MM.1S (cell line): ENCODE measurements around the gene JADE2.

Experiments used
- DNase-seq: peaks from one replicate; pipeline ENCODE4 v3.0.0-alpha.2; 2015
- H2AFZ ChIP-seq: fragments of 300-600 bp; sonication (generic); 2 replicates; pipeline ENCODE4 v1.6.0; 2016; ENCODE audit warnings: antibody characterized with exemption, low read length
- H3F3A ChIP-seq: fragments of 300-600 bp; sonication (generic); 2 replicates; pipeline ENCODE4 v1.6.1; 2016; ENCODE audit warnings: mild to moderate bottlenecking, antibody characterized with exemption, low read length, moderate library complexity, mixed read lengths; ENCODE audit not compliant: insufficient read depth
- H3K27ac ChIP-seq: fragments of 300-600 bp; sonication (generic); 2 replicates; pipeline ENCODE4 v1.5.1; 2016; ENCODE audit warnings: mild to moderate bottlenecking, low read length
- H3K27me3 ChIP-seq: fragments of 300-600 bp; sonication (generic); replicated peaks from 2 replicates; pipeline ENCODE4 v1.6.0; 2016; ENCODE audit warnings: low read length; ENCODE audit not compliant: insufficient read depth
- H3K36me3 ChIP-seq: fragments of 300-600 bp; sonication (generic); replicated peaks from 2 replicates; pipeline ENCODE4 v1.6.1; 2016; ENCODE audit warnings: mild to moderate bottlenecking, low read length, mixed read lengths; ENCODE audit not compliant: insufficient read depth
- H3K4me1 ChIP-seq: fragments of 300-600 bp; sonication (generic); 2 replicates; pipeline ENCODE4 v1.6.1; 2016; ENCODE audit warnings: low read length, mixed read lengths
- H3K4me2 ChIP-seq: fragments of 300-600 bp; sonication (generic); 2 replicates; pipeline ENCODE4 v1.6.0; 2016; ENCODE audit warnings: low read depth, low read length
- H3K4me3 ChIP-seq: fragments of 300-600 bp; sonication (generic); 2 replicates; pipeline ENCODE4 v1.5.1; 2016; ENCODE audit warnings: low read length, mixed read lengths
- H3K79me2 ChIP-seq: fragments of 300-600 bp; sonication (generic); 2 replicates; pipeline ENCODE4 v1.6.1; 2016; ENCODE audit warnings: mixed run types, low read length, mixed read lengths
- H3K9ac ChIP-seq: fragments of 300-600 bp; sonication (generic); 2 replicates; pipeline ENCODE4 v1.6.1; 2016; ENCODE audit warnings: low read length, mixed read lengths
- H3K9me2 ChIP-seq: fragments of 300-600 bp; sonication (generic); replicated peaks from 2 replicates; pipeline ENCODE4 v1.6.1; 2016; ENCODE audit warnings: mild to moderate bottlenecking, low read length, mixed read lengths; ENCODE audit not compliant: insufficient read depth
- H3K9me3 ChIP-seq: fragments of 300-600 bp; sonication (generic); replicated peaks from 2 replicates; pipeline ENCODE4 v1.6.1; 2016; ENCODE audit warnings: mild to moderate bottlenecking, low read length, mixed read lengths; ENCODE audit not compliant: insufficient read depth
- H4K20me1 ChIP-seq: fragments of 300-600 bp; sonication (generic); 2 replicates; pipeline ENCODE4 v1.6.1; 2016; ENCODE audit warnings: mild to moderate bottlenecking, low read length, moderate library complexity, mixed read lengths; ENCODE audit not compliant: insufficient read depth
- EZH2 ChIP-seq: fragments of 300-600 bp; sonication (generic); optimal IDR thresholded peaks from 2 replicates; pipeline ENCODE3; 2017; ENCODE audit warnings: low read depth, mild to moderate bottlenecking, antibody characterized with exemption, low read length, mixed read lengths
- EZH2phosphoT487 ChIP-seq: fragments of 300-600 bp; sonication (generic); IDR thresholded peaks from 2 replicates; pipeline ENCODE4 v1.6.1; 2018; ENCODE audit warnings: antibody characterized with exemption, low read length
- TF ChIP-seq, protein P1 (sequence below): fragments of 300-600 bp; sonication (generic); IDR thresholded peaks from 2 replicates; pipeline ENCODE4 v1.5.1; 2016; ENCODE audit warnings: antibody characterized with exemption, low read length, mixed read lengths

The JADE2 gene

GRCh38 chr5:134491841-134492442, 33.5 kb upstream of the JADE2 start:
- DNase-seq: no peak
- Histone ChIP-seq H3K27ac (no peak overlapping the region), H2AFZ (no peak overlapping the region), H3K4me1 (no peaks in the 10 kb centered on the region), H3K36me3 (no peaks in the 10 kb centered on the region), H3K4me3 (no peak overlapping the region), H3K9me2 (no peaks in the 10 kb centered on the region), H3K27me3 (no peaks in the 10 kb centered on the region), H3K9ac (no peak overlapping the region), H4K20me1 (no peaks in the 10 kb centered on the region), H3F3A (no peaks in the 10 kb centered on the region), H3K79me2 (no peaks in the 10 kb centered on the region), H3K4me2 (no peak overlapping the region), H3K9me3 (no peaks in the 10 kb centered on the region)
- no peak for TF ChIP-seq EZH2
- TF ChIP-seq, protein P1, sequence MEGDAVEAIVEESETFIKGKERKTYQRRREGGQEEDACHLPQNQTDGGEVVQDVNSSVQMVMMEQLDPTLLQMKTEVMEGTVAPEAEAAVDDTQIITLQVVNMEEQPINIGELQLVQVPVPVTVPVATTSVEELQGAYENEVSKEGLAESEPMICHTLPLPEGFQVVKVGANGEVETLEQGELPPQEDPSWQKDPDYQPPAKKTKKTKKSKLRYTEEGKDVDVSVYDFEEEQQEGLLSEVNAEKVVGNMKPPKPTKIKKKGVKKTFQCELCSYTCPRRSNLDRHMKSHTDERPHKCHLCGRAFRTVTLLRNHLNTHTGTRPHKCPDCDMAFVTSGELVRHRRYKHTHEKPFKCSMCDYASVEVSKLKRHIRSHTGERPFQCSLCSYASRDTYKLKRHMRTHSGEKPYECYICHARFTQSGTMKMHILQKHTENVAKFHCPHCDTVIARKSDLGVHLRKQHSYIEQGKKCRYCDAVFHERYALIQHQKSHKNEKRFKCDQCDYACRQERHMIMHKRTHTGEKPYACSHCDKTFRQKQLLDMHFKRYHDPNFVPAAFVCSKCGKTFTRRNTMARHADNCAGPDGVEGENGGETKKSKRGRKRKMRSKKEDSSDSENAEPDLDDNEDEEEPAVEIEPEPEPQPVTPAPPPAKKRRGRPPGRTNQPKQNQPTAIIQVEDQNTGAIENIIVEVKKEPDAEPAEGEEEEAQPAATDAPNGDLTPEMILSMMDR: no peak
- TF ChIP-seq EZH2phosphoT487: no peak

- Histone ChIP-seq H3K27me3 (no peaks in the 10 kb centered on the region), H3K9ac (no peak overlapping the region), H3K9me3 (no peaks in the 10 kb centered on the region), H3K36me3 (no peaks in the 10 kb centered on the region), H3F3A (no peaks in the 10 kb centered on the region), H3K79me2 (no peaks in the 10 kb centered on the region), H2AFZ (no peak overlapping the region), H3K4me2 (no peak overlapping the region), H3K4me3 (no peak overlapping the region), H3K9me2 (no peaks in the 10 kb centered on the region), H4K20me1 (no peaks in the 10 kb centered on the region), H3K27ac (no peak overlapping the region), H3K4me1 (no peaks in the 10 kb centered on the region)
- TF ChIP-seq, protein P1: no peak
- TF ChIP-seq EZH2phosphoT487 (no peak), EZH2 (no peak)
- DNase-seq: no peak
These were observed 32.9 kb upstream of the JADE2 start for GRCh38 chr5:134492568-134492967.

- no peaks in the 10 kb centered on the region for H3F3A ChIP-seq
- no peak overlapping the region for H2AFZ ChIP-seq
- no peak for TF ChIP-seq EZH2
- TF ChIP-seq, protein P1: no peak
- TF ChIP-seq EZH2phosphoT487: no peak
These were observed 31.9 kb upstream of the JADE2 start for GRCh38 chr5:134493461-134494055.

More at GRCh38 chr5:134493461-134494055, 31.9 kb upstream of the JADE2 start:
- Histone ChIP-seq H3K4me2 (no peak overlapping the region), H4K20me1 (no peaks in the 10 kb centered on the region), H3K27ac (no peak overlapping the region), H3K79me2 (no peaks in the 10 kb centered on the region), H3K4me3 (no peak overlapping the region), H3K36me3 (no peaks in the 10 kb centered on the region), H3K27me3 (no peaks in the 10 kb centered on the region), H3K9me2 (no peaks in the 10 kb centered on the region), H3K9me3 (no peaks in the 10 kb centered on the region), H3K4me1 (no peaks in the 10 kb centered on the region), H3K9ac (no peak overlapping the region)
- DNase-seq: no peak
